NCI-H524 (cell line): ENCODE measurements around the gene SLC17A2.

Source experiments
- DNase-seq, 2 experiments: peaks; one replicate each; lab custom pipeline; 2025; lab: John Stamatoyannopoulos, UW

SLC17A2 gene

DNA sequence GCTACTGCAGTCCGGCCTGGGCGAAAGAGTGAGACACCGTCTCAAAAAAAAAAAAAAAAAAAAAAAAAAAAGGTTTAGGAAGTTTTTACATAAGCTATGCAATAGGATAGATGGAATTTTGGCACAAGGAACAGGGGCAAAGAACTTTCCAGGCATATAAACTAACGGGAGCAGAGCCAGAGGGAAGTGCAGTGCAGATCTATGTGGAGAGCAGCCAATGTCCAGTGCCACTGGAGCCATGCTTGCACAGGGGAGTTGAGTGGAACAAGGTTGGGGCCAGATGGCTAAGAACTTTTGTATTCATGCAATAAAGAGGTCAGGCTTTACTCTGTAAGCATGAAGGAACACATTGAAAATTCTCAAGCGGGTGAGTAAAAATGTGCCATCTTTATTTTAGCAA is 10.8 kb downstream of the SLC17A2 start:
- DNase-seq: no peak

DNA sequence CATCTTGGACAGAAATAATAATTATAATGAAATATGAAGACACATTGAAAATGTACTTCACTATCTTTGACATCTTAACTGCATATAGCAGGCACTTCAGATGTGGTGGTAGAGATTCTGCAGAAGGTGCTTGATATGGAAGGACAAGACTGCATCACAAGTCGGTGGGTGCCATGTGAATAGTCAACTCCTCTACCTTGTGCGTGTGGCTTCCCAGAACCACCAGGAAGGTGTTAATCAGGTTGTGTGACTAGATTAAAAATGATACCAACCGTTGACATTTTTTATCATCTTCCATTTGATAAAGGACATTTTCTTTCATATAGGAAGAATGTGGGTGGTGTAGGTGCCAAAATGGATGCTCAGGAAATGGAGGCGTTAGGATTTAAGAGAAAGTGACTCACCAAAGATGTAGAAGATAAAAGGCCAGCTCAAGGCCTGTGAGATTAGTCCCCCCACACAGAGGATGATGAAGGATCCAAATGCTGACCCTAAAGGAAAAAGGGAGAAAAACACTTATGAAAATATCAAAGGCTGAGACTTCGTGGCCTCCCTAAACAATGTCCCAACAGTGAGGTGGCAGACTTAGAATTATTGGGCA is 12.3 kb downstream of the SLC17A2 start:
- DNase-seq: no peak

DNA sequence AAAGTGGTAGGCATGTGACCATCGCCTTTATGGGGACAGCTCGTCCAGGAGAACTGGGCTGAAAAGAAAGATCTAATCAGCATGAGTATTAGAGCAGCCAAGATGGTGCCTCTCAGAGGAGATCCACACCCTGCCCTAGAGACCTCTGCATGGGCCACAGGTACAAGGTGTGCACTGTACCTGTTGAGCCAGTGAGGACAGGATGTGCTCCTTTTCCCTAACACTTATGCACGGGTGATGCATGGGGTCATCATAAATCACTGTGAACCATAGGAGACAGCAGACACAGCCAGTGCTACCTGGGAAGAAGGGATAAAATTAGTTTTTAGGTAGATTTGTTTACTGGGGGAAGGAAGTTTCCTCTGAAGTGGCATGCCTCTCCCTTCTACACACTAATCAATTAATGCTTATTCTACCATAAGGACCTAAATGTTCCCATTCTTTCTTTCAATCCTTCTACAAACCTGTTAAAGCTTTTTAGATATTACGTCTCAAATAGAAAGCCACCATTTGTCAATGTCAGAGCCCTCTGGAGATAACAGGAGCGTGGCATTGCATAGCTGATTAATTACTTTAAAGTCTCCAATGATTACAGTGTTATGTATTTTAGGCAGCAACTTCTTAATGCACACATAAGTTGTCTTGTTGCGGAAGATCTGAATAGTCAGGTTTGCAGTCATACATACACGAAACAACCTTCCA is 13.6 kb downstream of the SLC17A2 start:
- no peak for DNase-seq

DNA sequence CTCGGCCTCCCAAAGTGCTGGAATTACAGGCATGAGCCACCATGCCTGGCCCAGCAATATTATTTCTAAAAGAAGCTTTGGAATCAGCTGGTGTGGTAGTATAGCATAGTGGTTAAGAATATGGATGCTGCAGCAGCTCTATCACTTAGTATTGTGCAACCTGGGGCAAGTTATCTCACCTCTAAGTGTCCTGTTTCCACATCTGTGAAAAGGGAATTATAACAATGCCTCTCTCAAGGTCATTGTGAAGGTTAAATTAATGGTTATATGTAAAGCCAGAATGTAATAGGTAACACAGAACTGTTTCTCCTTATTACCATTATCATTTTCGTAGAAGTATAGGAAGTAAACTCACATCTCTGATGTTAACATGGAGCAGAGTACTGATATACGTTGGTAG is 14.2 kb downstream of the SLC17A2 start:
- no peak for DNase-seq

DNA sequence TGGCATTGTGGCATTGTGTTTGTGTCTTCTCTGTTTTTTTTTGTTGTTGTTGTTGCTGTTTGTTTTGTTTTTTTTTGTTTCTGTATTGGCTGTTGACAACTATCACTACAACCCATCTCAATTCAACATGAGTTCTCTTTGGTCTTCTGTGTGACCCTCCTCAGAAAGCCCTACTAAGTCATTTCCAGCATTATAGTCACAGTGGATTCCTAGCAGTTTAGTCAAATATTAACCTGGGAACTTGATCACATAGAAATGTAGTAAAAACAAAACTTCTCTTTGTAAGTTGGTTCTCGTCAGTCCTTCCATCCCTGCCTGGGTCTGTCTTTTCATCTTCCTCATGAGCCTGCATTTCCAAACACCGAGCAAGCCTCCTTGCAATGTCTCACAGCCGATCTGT is 16.8 kb downstream of the SLC17A2 start:
- DNase-seq: no peak

DNA sequence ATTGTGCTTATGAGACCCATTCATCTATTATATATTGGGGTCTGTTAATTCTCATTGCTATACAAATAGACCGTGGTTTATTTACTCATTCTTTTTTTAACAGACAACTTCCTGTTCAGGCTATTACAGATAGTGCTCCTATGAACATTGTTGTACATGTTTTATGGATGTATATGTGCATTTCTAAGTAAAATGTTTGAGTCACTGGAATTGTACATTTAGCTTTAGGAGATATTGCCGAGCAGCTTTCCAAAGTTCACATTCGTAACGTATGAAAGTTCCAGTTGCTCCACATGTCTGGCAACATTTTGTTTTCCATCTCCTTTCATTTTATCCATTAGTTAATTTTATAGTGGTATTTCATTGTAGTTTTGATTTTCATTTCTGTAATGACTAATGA is 19.1 kb downstream of the SLC17A2 start:
- no peak for DNase-seq

DNA sequence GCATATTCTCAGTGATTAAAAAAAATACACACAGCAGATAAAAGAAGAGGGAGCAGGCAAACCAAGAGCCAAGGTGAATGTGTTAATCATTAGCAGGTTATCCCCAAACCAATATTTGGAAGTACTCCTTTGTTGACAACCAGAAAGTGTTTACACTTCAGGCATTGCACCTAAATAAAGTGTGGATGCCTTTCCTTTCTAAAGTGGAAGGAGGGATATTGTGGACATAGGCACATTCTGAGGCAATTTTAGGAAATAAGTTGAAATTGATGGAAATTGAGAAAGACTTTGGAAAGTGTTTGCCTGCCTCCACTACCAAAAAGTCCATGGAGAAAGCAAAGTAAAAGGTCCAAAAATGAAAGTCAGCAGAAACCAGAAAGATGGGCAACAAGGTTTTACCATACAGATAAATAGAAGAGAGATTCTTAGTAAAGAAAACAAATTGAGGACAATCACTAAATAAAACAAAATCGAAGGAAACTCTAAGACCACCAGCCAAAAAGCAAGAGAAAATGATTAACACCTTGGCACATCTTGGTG is 22.9 kb downstream of the SLC17A2 start:
- no peak for DNase-seq

DNA sequence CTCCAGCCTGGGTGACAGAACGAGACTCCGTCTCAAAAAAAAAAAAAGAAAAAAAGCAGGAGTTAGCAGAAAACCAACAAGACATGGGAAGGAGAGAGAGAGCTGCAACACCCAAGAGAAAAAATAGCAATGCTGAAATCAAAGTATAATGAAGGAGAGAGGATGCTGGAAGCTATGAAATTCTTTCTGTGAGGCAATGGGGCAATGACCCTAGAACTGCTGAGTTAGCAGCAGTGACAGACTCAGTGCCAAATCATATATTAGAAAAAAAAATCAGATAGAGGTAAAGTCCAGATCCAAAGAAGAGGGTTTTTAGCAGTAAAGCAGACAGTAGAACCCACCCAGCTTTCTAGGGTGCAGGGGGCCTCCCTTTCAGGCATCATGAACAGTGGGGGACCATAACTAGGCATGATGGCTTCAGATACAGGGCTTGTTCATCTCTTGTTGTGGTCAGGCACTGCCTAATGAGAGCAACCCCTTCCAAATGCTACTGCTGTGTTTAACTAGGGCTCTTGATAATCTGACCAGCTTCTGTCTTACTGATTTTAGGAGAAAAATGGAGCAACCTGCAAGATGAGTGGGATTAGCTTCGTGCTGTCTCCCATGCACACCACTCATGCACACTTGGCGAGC is 26.9 kb downstream of the SLC17A2 start:
- DNase-seq: no peak

DNA sequence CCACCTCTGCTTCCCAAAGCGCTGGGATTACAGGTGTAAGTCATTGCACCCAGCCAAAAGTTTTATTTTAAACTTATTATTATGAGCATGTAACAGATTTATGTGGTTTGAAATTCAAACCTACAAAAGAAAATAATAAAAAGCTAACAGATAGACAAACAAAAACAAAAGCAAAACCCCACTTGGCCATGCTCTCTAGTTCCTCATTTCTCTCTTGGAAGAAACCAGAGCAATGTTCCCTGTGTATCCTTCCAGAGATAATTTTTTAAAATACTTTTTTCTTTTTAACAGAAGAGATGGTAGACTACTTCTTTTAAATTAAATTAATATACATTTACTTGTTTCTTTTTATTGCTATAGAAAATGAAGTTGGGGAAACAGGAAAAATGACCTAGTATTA is 28.4 kb downstream of the SLC17A2 start:
- no peak for DNase-seq

DNA sequence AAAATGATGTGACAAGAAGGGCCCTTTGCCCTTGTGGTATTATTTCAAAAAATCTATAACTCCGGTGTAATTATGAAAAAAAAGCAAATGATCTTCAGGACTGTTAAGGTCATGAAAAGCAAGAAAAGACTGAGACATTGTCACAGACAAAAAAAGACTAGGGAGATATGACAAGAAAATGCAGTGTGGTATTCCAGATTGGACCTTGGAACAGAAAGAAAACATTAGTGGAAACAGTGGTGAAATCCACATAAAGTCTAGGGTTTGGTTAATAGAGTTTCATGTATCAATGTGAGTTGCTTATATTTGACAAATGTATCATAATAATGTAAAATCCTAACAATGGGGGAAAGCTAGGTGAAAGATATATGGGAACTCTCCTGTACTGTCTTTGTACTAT is 29.6 kb downstream of the SLC17A2 start:
- DNase-seq: no peak

DNA sequence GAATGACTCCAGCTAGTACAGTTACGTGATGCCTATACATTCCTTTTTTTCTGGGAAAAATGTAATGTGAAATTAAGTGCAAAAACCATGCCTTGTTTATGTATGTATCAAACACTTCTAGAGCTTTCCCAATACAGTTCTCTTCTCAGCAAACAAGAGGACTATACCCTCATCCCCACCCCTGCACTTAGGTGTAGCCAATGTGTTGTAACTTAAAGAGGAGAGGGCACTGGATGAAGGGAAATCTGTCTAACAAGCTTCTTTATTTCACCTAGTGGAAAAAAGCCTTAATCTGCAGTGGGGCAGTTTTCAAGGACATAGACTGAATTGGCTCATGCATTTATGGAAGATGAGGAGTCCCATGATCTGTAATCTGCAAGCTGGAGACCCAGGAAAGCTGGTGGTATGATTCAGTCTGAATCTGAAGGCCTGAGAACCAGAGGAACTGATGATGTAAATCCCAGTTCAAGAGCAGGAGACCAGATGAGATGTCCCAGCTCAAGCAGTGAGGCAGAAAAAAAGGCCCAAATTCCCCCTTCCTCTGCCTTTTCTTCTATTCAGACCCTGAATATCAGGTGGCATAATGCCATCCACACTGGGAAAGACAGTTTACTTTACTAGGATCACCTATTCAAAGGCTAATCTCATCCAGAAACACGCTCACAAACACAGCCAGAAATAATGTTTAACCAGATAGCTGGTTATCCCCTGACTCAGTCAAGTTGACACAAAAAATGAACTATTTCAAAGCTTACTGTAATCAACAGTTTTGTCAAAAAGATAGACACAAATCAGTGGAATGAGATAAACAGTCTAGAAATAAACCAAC is 30.7 kb downstream of the SLC17A2 start:
- no peak for DNase-seq

DNA sequence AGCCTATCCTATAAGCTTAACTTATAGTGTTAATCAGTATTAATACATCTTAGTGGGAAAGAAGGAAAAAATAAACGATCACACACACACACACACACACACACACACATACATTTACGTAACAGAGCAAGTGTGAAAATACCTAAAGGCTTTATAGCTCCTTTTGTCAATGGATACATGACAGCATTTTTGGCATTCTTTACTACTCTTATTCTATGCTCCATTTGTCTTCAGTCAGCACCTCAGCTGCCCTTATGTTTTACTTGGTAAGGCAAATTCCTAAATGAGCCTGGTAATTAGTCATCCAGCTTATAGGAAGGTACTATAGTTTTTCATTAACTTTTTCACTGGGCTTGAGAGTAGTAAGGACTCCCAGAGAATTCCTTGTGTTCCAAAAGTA is 31.4 kb downstream of the SLC17A2 start:
- DNase-seq: no peak

DNA sequence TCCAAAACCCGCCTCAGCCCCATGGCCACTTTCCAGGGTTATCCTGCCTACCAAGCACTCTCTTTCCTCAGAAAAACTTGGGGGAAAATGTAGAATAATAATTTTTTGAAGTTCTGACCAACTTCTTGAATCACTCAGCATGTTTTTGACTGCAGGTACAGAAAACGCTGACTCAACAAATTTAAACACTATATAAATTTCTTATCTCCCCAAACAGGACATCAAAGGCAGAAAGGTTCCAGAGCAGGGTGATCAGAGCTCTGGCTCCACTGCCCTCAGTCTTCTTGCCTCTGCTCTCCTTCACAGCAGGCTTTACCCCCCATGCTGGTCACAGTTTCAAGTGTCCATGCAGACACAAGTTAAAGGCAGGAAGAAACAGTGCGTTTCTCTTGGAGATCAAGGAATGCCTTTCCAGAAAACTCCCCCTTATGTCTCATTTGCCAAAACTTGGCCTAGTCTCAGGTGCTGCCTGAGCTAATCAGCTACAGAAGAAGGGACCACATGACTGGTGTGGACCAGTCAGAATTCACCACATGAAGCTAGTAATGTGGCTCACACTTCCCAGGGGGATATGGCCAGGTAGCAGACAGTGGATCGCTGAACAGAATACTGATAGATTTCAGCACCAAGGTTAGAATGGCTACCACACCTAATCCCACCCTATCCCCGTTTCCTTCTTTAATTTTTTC is 32.1 kb downstream of the SLC17A2 start:
- DNase-seq: no peak

DNA sequence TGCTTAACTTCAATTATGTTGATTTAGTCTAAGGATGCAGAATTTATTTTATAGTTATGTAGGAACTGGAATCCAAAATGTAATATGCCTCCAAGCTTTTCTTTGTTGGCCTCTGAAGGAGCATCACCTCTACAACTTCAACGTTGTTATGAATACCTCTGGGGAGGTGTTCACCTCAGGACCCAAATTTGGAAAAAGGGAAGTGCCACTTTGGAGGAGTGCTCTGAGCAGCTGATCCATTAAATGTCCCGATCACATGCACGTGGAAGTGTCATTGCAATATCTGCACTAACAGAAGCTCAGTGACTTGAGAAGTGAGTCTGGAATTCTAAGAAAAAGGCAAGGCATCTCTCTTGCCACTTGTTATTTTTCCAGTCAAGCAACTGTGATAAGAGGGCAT is 34.2 kb downstream of the SLC17A2 start:
- DNase-seq: no peak

DNA sequence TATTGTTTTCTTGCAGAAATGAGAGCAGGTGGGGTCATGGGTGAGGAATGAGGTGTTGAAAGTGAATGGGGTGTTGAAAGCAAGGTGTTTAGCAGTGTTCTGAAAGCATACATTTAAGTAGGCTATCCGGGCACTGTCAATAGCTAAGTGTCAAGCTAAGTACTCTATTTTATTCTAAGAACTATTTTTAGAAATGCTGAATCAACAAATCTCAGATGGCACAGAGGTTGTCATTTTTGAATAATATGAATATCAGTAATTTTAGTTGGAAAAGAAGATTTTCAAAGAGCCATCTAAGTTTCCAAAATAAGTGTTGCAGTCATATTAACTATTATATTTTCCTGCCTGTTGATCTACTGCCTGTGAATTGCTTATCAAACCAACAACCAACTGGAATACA is 34.7 kb downstream of the SLC17A2 start:
- no peak for DNase-seq

DNA sequence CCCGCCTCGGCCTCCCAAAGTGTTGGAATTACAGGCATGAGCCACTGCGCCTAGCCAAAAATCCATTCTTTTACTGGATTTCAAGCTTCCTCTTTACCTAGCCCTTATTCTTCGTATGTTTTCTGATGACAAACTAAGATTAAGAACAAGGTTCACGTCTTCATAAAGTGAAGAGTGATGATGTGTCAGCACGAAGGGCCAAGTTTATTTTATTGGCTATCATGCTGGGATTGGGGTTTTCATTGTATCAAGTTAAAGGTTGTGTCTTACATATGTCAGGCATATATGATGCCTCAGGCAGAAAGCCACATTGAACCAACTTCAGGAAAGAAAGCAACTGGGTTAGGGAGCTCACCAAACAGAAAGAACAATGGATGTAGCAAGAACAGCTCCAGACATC is 36.7 kb downstream of the SLC17A2 start:
- no peak for DNase-seq

DNA sequence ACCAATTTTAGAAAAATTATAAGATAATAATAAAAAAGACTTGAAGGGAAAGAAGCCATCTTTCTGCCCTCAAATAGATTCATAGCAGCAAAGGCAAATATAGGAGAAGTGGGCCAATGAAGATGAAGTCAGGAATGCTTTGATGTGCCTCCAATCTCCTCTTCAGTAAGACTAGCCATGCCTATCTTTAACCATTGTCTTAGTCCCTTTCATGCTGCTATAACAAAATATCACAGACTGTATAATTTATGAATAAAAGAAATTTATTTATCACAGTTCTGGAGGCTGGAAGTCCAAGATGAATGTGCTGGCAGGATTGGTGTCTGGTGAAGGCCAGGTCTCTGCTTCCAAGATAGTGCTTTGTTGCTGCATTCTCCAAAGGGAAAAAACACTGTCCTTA is 37.6 kb downstream of the SLC17A2 start:
- no peak for DNase-seq

DNA sequence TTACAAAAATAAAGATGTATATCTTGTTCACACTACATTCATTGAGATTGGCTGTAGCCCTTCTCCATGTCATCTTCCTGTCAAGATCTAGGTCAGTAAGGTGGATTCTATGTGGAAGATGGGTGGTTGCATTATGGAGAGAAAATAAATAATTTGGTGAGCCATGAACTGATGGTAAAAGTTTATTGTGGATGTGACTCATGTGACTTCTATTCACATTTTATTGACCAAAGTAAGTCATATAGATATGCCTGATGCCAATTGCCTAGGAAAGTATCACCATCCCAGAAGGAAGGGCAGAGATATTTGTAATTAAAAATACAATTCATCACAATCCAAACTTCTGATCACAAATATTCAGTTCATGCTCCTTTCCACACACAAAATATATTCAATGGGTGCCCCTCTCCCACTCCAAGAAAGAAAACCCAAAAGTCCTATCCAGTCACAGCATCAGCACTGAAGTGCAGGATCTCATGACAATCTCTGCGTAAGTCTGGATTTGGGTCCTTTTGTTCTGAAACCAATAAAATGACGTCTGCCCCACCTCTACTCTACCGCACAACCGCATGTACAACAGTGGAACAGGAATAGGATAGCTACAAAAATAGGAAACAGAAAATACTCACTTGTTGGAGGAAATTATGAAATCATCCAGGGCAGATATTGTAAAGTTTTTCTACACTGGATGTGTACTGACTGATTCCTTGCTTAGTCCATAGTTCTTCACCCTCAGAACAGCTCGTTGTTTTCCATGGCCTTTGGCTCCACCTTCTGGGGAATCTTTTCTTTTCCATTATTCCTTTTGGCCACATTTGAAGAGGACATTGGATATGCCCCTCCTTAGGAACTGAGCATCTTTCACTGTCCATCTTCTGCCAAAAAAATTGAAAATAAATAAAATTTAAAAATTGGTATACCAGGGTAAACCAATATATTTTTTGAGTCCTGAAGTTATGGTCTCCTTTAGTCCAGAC is 40.3 kb downstream of the SLC17A2 start:
- peak; percentile 14 to 70 for DNase-seq

DNA sequence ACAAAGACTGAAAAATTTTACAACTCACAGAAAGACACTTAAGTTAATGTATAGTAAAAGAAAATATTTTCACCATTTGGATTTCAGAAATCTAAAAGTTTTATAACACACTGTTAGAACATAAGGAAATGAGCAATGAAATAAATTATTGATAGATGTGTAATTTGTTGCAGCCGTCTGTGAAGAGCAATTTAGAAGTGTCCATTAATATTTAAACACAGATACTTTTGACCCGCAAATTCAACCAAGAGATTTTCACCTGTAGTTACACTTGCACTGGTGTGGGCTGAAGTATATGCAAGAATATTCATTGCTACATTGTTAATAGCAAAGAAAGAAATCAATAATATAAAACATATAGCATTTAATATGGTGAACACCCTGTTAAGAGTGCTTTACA is 41.9 kb downstream of the SLC17A2 start:
- no peak for DNase-seq

DNA sequence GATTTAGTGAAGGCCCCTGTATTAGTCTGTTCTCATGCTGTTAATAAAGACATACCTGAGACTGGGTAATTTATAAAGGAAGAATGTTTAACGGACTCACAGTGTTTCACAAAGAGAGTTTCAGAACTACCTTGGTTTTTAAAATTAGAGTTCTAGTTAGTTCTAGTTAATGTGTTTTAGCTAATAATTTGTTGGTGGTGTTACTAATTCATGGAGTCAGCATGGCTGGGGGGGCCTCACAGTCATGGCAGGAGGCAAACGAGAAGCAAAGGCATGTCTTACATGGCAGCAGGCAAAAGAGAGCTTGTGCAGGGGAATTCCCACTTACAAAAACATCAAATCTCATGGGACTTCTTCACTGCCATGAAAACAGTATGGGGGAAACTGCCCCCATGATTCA is 44.4 kb downstream of the SLC17A2 start:
- DNase-seq: no peak

DNA sequence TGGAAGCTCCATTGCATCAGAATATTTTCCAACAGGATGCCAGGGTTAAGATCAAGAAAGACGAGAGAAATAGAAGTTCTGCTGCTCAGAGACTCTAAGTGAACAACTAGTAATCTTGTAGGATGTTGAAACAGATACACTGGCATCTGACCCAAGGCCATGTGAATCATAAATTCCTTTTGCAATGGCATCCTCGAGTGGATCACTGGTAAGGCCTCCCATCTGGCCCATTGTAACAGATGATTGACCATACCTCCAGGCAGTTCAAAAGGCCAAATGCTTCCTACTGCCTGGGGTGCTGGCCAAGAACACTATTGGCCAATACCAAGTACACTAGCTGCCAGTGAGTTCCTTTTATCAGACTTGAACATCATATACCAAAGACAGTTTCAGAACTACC is 46.5 kb downstream of the SLC17A2 start:
- no peak for DNase-seq
